ENCODE measurements around the gene PPIA. TPM values are rescaled to one million over a fixed set of nuclear protein-coding genes. Genes with fewer than 3 reads are reported as not detected.
"Not testable (repeated sequence)": the region's sequence is repeated elsewhere in the genome, so short reads cannot be mapped to it uniquely, and the experiment has no call there.

The PPIA gene
- total RNA-seq, 3 donors from 2014 or later: 792 to 1,320 (median 1,014) TPM

GRCh38 chr7:44827567-44827966, 31.1 kb downstream of the PPIA start:
- H3K4me1 ChIP-seq (ENCODE audit: low read depth): no peaks in the 10 kb centered on the region
- H3K9me3 ChIP-seq: no peaks in the 10 kb centered on the region
- ATAC-seq (no peak), DNase-seq (no peak)
- H3K4me3 ChIP-seq: no peak overlapping the region
- H3K36me3 ChIP-seq (ENCODE audit: low read depth): no peaks in the 10 kb centered on the region
- intact Hi-C loops (cut with DNase I, micrococcal nuclease): no loop called here
- no peak for TF ChIP-seq CTCF (IDR thresholded peaks at IDR 0.05)

- no peak for TF ChIP-seq CTCF (IDR thresholded peaks at IDR 0.05)
- ATAC-seq: no peak
- no peaks in the 10 kb centered on the region for H3K4me1 ChIP-seq (ENCODE audit: low read depth)
- intact Hi-C loops (cut with DNase I, micrococcal nuclease): no loop called here
- H3K9me3 ChIP-seq: no peaks in the 10 kb centered on the region
- peaks cover 6% of the 10 kb centered on the region for H3K36me3 ChIP-seq (ENCODE audit: low read depth)
- no peak overlapping the region for H3K4me3 ChIP-seq
- DNase-seq: no peak
Observed at GRCh38 chr7:44838751-44839150, 42.3 kb downstream of the PPIA start.

- DNase-seq; H3K4me1 ChIP-seq (ENCODE audit: low read depth); H3K9me3 ChIP-seq; H3K4me3 ChIP-seq; H3K36me3 ChIP-seq (ENCODE audit: low read depth); ATAC-seq: not testable (repeated sequence)
- intact Hi-C loops (cut with DNase I, micrococcal nuclease): loop anchor here in 1 of 2 donors (10.0 kb wide), 1 partner anchor 258 kb away; the partner anchor contains the start of gene TMED4
Observed at GRCh38 chr7:44842675-44843074, 46.2 kb downstream of the PPIA start.

- H3K4me3 ChIP-seq; H3K36me3 ChIP-seq (ENCODE audit: low read depth); H3K9me3 ChIP-seq; DNase-seq; H3K4me1 ChIP-seq (ENCODE audit: low read depth); ATAC-seq: not testable (repeated sequence)
- intact Hi-C loops (cut with DNase I, micrococcal nuclease): loop anchor here in 1 of 2 donors (10.0 kb wide), 1 partner anchor 259 kb away; the partner anchor contains the start of gene TMED4
Observed at GRCh38 chr7:44843440-44843839, 47.0 kb downstream of the PPIA start.

GRCh38 chr7:44845451-44845850, 49.0 kb downstream of the PPIA start:
- intact Hi-C loops (cut with DNase I, micrococcal nuclease): loop anchor here in 1 of 2 donors (10.0 kb wide), 1 partner anchor 261 kb away; the partner anchor contains the start of gene TMED4
- no peak for ATAC-seq

GRCh38 chr7:44846390-44846789, 49.9 kb downstream of the PPIA start:
- peak in 2 of 3 donors; percentile 34 to 51 for DNase-seq
- H3K4me3 ChIP-seq; H3K4me1 ChIP-seq (ENCODE audit: low read depth); H3K9me3 ChIP-seq; ATAC-seq; H3K36me3 ChIP-seq (ENCODE audit: low read depth): not testable (repeated sequence)
- intact Hi-C loops (cut with DNase I, micrococcal nuclease): loop anchor here in 1 of 2 donors (10.0 kb wide), 1 partner anchor 262 kb away; the partner anchor contains the start of gene TMED4

More at GRCh38 chr7:44845451-44845850, 49.0 kb downstream of the PPIA start:
- no peak for TF ChIP-seq CTCF (IDR thresholded peaks at IDR 0.05)
- H3K36me3 ChIP-seq (ENCODE audit: low read depth): peaks cover 6% of the 10 kb centered on the region
- DNase-seq: no peak
- H3K4me3 ChIP-seq: no peak overlapping the region
- H3K4me1 ChIP-seq (ENCODE audit: low read depth): peaks cover 8% of the 10 kb centered on the region
- no peaks in the 10 kb centered on the region for H3K9me3 ChIP-seq

GRCh38 chr7:44846816-44847508, 50.5 kb downstream of the PPIA start:
- intact Hi-C loops (cut with DNase I, micrococcal nuclease): loop anchor here in 1 of 2 donors (10.0 kb wide), 1 partner anchor 262 kb away; the partner anchor contains the start of gene TMED4
- peaks cover 6% of the 10 kb centered on the region for H3K36me3 ChIP-seq (ENCODE audit: low read depth)
- H3K4me1 ChIP-seq (ENCODE audit: low read depth): peaks cover 8% of the 10 kb centered on the region
- ATAC-seq (no peak), DNase-seq (no peak)
- H3K9me3 ChIP-seq: no peaks in the 10 kb centered on the region
- peak overlapping the region; percentile 61 for H3K4me3 ChIP-seq
- TF ChIP-seq CTCF (IDR thresholded peaks at IDR 0.05): no peak
